OCI-LY3 (cell line): ENCODE results near the gene SREBF1.

Experiments
- H2AFZ ChIP-seq: fragments of 200-600, 300-600 bp; shearing (Covaris generic); 2 replicates; pipeline ENCODE4 v1.6.0; 2014; ENCODE audit warnings: antibody characterized with exemption, low read depth, low read length
- H3K27ac ChIP-seq: fragments of 200-600, 300-600 bp; sonication (generic); 2 replicates; pipeline ENCODE4 v1.5.1; 2014; ENCODE audit warnings: mild to moderate bottlenecking, low read length, moderate library complexity, mixed read lengths
- H3K27me3 ChIP-seq: fragments of 200-600, 300-600 bp; sonication (generic); 2 replicates; pipeline ENCODE4 v1.6.1; 2014; ENCODE audit warnings: low read depth, low read length, mixed read lengths
- H3K36me3 ChIP-seq: fragments of 200-600, 300-600 bp; sonication (generic); replicated peaks from 2 replicates; pipeline ENCODE3; 2014; ENCODE audit warnings: low read depth, low read length, mixed read lengths
- H3K4me1 ChIP-seq: fragments of 300-600, 200-600 bp; sonication (generic); 2 replicates; pipeline ENCODE4 v1.6.1; 2014; ENCODE audit warnings: low read length, mixed read lengths
- H3K4me2 ChIP-seq: fragments of 200-600, 300-600 bp; sonication (generic); 2 replicates; pipeline ENCODE4 v1.6.1; 2014; ENCODE audit warnings: low read length, mixed read lengths
- H3K4me3 ChIP-seq: fragments of 300-600, 200-600 bp; sonication (generic); 2 replicates; pipeline ENCODE4 v1.5.1; 2014; ENCODE audit warnings: antibody characterized with exemption, mild to moderate bottlenecking, low read length, moderate library complexity
- H3K79me2 ChIP-seq: fragments of 300-600, 200-600 bp; shearing (Covaris generic); 2 replicates; pipeline ENCODE4 v1.6.1; 2014; ENCODE audit warnings: mild to moderate bottlenecking, low read length, mixed read lengths
- H3K9ac ChIP-seq: fragments of 300-600, 200-600 bp; shearing (Covaris generic); 2 replicates; pipeline ENCODE4 v1.6.0; 2014; ENCODE audit warnings: mild to moderate bottlenecking, low read length, moderate library complexity
- H3K9me3 ChIP-seq: fragments of 200-600, 300-600 bp; shearing (Covaris generic); 2 replicates; pipeline ENCODE4 v1.6.1; 2014; ENCODE audit warnings: low read length, mixed read lengths; ENCODE audit not compliant: insufficient read depth
- H4K20me1 ChIP-seq: fragments of 200-600, 300-600 bp; sonication (generic); 2 replicates; pipeline ENCODE4 v1.6.1; 2016; ENCODE audit warnings: low read length, mixed read lengths; ENCODE audit not compliant: insufficient read depth
- EZH2phosphoT487 ChIP-seq: fragments of 200-600 bp; shearing (Covaris generic); IDR thresholded peaks from 2 replicates; pipeline ENCODE4 v1.6.1; 2018; ENCODE audit warnings: antibody characterized with exemption, mixed run types, low read depth
- TF ChIP-seq, protein P1 (sequence below): fragments of 200-600, 300-600 bp; sonication (generic); IDR thresholded peaks from 2 replicates; pipeline ENCODE4 v1.5.1; 2014; ENCODE audit warnings: antibody characterized with exemption, low read length, low read depth

The SREBF1 gene

DNA sequence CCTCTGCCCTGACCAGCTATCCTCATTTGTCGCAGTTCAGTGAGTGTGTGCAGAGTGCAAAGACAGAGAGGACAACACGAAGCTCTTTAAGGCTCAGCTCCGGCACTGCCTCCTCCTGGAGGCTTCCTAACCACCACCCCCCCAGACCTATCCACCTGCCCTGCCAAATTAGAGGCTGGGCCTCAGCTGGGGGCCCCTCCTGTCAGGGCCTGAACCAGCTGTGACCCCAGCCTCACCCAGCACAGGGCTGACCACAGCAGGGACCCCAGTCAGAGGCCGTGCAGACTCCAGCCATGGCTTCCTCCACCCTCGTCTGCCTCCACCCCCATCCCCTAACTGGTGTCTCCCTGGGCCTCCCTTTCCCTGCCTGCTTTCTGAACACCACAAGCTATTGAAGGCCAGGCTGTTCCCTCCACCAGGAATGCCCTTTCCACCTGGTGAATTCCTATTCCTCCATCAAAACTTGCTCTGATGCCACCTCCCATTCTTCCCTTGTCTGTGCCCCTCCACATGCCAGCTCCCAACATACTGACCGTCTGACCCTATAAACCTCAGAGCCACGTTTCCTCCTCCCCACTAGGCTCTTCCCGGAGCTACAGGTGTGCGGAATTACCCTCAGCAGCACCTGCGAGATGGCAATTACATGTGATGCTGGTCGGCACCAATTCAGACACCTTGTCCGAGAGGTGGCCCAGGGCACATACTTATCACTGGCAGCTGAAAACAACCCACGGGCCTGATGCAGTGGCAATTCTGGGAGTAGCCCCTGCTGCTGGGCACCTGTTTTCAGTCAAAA lies 8.8 kb downstream of the SREBF1 start:
- Histone ChIP-seq H3K9ac (no peak overlapping the region), H3K27me3 (no peaks in the 10 kb centered on the region), H2AFZ (no peak overlapping the region), H3K4me3 (no peak overlapping the region), H3K4me2 (no peak overlapping the region), H4K20me1 (peaks cover 23% of the 10 kb centered on the region; the same call in 1 of the 2 replicates), H3K4me1 (peaks cover 16% of the 10 kb centered on the region), H3K36me3 (no peaks in the 10 kb centered on the region), H3K27ac (no peak overlapping the region), H3K9me3 (no peaks in the 10 kb centered on the region), H3K79me2 (peaks cover 12% of the 10 kb centered on the region; the same call in 1 of the 2 replicates)
- TF ChIP-seq, protein P1, sequence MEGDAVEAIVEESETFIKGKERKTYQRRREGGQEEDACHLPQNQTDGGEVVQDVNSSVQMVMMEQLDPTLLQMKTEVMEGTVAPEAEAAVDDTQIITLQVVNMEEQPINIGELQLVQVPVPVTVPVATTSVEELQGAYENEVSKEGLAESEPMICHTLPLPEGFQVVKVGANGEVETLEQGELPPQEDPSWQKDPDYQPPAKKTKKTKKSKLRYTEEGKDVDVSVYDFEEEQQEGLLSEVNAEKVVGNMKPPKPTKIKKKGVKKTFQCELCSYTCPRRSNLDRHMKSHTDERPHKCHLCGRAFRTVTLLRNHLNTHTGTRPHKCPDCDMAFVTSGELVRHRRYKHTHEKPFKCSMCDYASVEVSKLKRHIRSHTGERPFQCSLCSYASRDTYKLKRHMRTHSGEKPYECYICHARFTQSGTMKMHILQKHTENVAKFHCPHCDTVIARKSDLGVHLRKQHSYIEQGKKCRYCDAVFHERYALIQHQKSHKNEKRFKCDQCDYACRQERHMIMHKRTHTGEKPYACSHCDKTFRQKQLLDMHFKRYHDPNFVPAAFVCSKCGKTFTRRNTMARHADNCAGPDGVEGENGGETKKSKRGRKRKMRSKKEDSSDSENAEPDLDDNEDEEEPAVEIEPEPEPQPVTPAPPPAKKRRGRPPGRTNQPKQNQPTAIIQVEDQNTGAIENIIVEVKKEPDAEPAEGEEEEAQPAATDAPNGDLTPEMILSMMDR, result no peak
- TF ChIP-seq EZH2phosphoT487, result no peak

DNA sequence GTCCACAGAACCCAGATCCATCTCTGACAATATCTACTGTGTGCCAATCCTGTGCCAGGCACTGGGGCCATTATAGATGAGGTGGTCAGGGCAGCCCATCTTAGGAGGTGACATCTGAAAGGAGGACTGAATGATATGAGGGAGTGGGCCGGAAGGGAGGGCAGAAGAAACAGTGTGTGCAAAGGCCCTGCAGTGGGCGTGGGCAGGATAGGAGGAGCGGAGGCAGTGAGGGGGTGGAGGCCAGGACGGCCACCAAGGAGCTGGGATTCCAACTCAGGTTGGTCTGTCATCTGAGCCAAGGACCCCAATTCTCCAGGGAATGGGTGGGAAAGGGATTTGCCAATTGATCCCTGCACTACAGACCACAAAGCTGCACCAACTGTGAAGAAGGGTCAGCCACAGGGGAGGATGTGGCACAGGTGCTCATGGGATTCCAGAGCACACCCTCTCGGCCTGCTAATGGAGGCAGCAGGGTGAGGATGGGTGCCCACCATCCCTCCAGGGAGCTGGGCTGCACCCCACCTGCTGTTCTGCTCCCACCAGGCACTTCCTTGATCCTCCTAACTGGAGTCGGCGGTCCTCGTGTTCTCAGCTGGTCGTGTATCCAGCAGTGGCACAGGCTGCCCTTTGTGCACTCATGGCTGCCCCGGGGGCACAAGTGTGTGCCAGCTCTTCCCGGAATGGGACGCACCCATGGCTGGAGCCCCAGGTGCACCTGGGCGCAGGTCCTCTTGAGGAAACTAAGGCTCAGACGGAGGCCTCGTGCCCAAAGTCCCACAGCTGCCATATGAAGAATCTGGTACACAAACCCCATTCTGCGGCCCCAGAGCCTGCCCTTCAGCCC lies 9.6 kb downstream of the SREBF1 start:
- H3K4me3 ChIP-seq, result no peak overlapping the region
- H3K27me3 ChIP-seq, result no peaks in the 10 kb centered on the region
- H3K79me2 ChIP-seq, result peaks cover 13% of the 10 kb centered on the region; the same call in 1 of the 2 replicates
- no peak overlapping the region for H3K9ac ChIP-seq
- no peak overlapping the region for H2AFZ ChIP-seq
- no peaks in the 10 kb centered on the region for H3K9me3 ChIP-seq
- no peaks in the 10 kb centered on the region for H3K36me3 ChIP-seq
- no peak for TF ChIP-seq EZH2phosphoT487
- TF ChIP-seq, protein P1, result no peak
- no peak overlapping the region for H3K27ac ChIP-seq
- no peak overlapping the region for H3K4me2 ChIP-seq
- H3K4me1 ChIP-seq, result peaks cover 19% of the 10 kb centered on the region
- H4K20me1 ChIP-seq, result peaks cover 29% of the 10 kb centered on the region; the same call in 1 of the 2 replicates

DNA sequence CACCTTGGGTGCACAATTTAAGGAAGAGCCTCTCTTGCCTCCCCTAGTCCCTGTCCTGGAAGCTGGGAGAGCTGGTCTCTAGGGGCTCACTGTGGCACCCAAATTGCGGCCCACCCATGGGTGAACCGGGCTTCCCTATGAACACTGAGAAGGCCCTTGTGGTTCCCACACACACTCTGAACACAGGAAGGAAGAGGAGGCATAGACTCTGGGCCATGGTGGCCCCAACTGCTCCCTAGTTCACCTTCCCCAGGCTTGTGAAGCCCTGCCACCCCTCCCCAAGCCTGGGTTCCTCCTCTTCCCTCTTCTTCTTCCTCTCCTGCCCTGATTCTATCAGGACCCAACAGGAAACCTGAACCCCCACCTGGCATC lies 10.5 kb downstream of the SREBF1 start:
- Histone ChIP-seq H3K27me3 (no peaks in the 10 kb centered on the region), H3K9ac (no peak overlapping the region), H3K79me2 (peaks cover 7% of the 10 kb centered on the region; the same call in 1 of the 2 replicates), H3K27ac (no peak overlapping the region), H3K4me3 (no peak overlapping the region), H2AFZ (no peak overlapping the region), H3K9me3 (no peaks in the 10 kb centered on the region), H3K4me1 (peaks cover 19% of the 10 kb centered on the region), H4K20me1 (peaks cover 27% of the 10 kb centered on the region; the same call in 1 of the 2 replicates), H3K4me2 (no peak overlapping the region), H3K36me3 (no peaks in the 10 kb centered on the region)
- TF ChIP-seq, protein P1, result no peak
- TF ChIP-seq EZH2phosphoT487, result no peak
